Caco-2 (cell line): ENCODE measurements around the gene CDH1. TPM values are rescaled to one million over a fixed set of nuclear protein-coding genes. Genes with fewer than 3 reads are reported as not detected.

ENCODE experiments used
- BruUV-seq: library from RNA; stranded (reverse); fragments of 400-500 nt; replicated peaks from 2 replicates; lab custom pipeline; 2021; lab: Mats Ljungman, UMichigan
- CTCF ChIA-PET: fragments of 300-600 bp; sonication (Branson Sonifier 250); formaldehyde crosslinking; loops from one replicate; lab custom pipeline; 2022; ENCODE audit warnings: antibody characterized with exemption; lab: Charles Lee
- POLR2A ChIA-PET: fragments of 300-600 bp; sonication (Branson Sonifier 250); formaldehyde crosslinking; loops from one replicate; lab custom pipeline; 2022; ENCODE audit warnings: antibody characterized with exemption; lab: Charles Lee
- DNase-seq, 2 experiments: peaks; one replicate each; pipeline versions ENCODE4 v3.0.0 to v3.0.0-alpha.2; 2020 to 2022
- H3K27me3 ChIP-seq: replicated peaks from 2 replicates; pipeline ENCODE4 v1.6.0; 2011; ENCODE audit warnings: low read length; ENCODE audit not compliant: control insufficient read depth, insufficient read depth
- H3K36me3 ChIP-seq: 2 replicates; pipeline ENCODE4 v1.5.1; 2011; ENCODE audit warnings: low read length; ENCODE audit not compliant: control insufficient read depth, insufficient read depth
- H3K4me1 ChIP-seq: fragments of 250-450 bp; sonication (Bioruptor Pico); 2 replicates; pipeline ENCODE4 v1.5.1; 2020; ENCODE audit warnings: mild to moderate bottlenecking
- H3K4me3 ChIP-seq: 2 replicates; pipeline ENCODE4 v1.5.1; 2011; ENCODE audit warnings: low read depth, mild to moderate bottlenecking, control low read depth, low read length
- H3K9me3 ChIP-seq: fragments of 250-450 bp; sonication (Bioruptor Pico); 2 replicates; pipeline ENCODE4 v1.5.1; 2020; ENCODE audit warnings: mild to moderate bottlenecking, moderate library complexity
- H3K27ac Mint-ChIP-seq: one replicate; pipeline ENCODE4 v1.8.0; 2022; ENCODE audit warnings: mixed read lengths; ENCODE audit not compliant: unreplicated experiment
- H3K27me3 Mint-ChIP-seq: one replicate; pipeline ENCODE4 v1.8.0; 2022; ENCODE audit warnings: mixed read lengths; ENCODE audit not compliant: insufficient read depth, unreplicated experiment
- H3K36me3 Mint-ChIP-seq: one replicate; pipeline ENCODE4 v1.8.0; 2022; ENCODE audit warnings: mild to moderate bottlenecking, mixed read lengths; ENCODE audit not compliant: insufficient read depth, unreplicated experiment
- H3K4me1 Mint-ChIP-seq: one replicate; pipeline ENCODE4 v1.8.0; 2022; ENCODE audit warnings: low read depth, mixed read lengths; ENCODE audit not compliant: unreplicated experiment
- H3K4me3 Mint-ChIP-seq: one replicate; pipeline ENCODE4 v1.8.0; 2022; ENCODE audit warnings: mild to moderate bottlenecking, moderate library complexity, mixed read lengths; ENCODE audit not compliant: unreplicated experiment
- H3K9me3 Mint-ChIP-seq: one replicate; pipeline ENCODE4 v1.8.0; 2022; ENCODE audit warnings: mixed read lengths; ENCODE audit not compliant: unreplicated experiment
- intact Hi-C: fragments of 100-400 bp; cut with micrococcal nuclease; formaldehyde crosslinking; loops from one replicate; pipeline ENCODE4 v1.10.0; 2022; ENCODE audit not compliant: unreplicated experiment
- total RNA-seq: library from RNA; stranded (reverse); gene quantifications from 2 replicates; pipeline ENCODE4 v1.2.3, GENCODE V29; 2022
- TF ChIP-seq, protein P1 (sequence below), 2 experiments: fragments of 200-600 bp in 1 of 2; IDR thresholded peaks; 1 replicate in 1 of 2; 2 replicates in 1 of 2; pipeline versions ENCODE4 v1.5.1 to v1.8.0; 2011 to 2022; ENCODE audit warnings: antibody characterized with exemption in 1 of 2, control low read depth in 1 of 2, inconsistent platforms in 1 of 2, low read depth in 1 of 2, low read length in 1 of 2, mild to moderate bottlenecking in 1 of 2, moderate library complexity in 1 of 2; ENCODE audit not compliant: insufficient read depth in 1 of 2, severe bottlenecking in 1 of 2, unreplicated experiment in 1 of 2

CDH1 gene
- total RNA-seq, 1 experiment from 2014 or later = 783 TPM

DNA sequence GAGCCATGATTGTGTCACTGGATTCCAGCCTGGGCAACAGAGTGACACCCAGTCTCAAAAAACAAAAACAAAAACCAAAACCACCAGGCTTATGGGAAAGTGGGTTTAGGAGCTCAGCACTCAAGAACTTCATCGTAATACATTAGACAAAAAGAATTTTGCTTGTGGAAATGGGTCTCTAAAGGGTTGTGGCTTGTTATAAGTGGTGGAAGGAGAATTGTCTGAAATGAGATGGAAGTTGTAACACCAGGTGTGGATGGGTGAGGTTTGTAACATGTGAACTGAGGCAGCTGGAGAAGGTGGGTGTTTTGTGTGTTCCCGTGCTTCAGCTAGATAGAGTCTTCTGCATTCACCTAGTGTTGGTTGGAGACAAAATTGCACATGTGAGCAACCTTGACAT is 35.8 kb downstream of the CDH1 start:
- intact Hi-C loops = no loop called here
- ChIA-PET CTCF (no interaction called here), POLR2A (no interaction called here)
- Histone ChIP-seq H3K4me3 (no peak overlapping the region), H3K4me1 (peaks cover 11% of the 10 kb centered on the region), H3K9me3 (no peaks in the 10 kb centered on the region), H3K36me3 (peaks cover 3% of the 10 kb centered on the region), H3K27me3 (no peaks in the 10 kb centered on the region)
- TF ChIP-seq, protein P1, sequence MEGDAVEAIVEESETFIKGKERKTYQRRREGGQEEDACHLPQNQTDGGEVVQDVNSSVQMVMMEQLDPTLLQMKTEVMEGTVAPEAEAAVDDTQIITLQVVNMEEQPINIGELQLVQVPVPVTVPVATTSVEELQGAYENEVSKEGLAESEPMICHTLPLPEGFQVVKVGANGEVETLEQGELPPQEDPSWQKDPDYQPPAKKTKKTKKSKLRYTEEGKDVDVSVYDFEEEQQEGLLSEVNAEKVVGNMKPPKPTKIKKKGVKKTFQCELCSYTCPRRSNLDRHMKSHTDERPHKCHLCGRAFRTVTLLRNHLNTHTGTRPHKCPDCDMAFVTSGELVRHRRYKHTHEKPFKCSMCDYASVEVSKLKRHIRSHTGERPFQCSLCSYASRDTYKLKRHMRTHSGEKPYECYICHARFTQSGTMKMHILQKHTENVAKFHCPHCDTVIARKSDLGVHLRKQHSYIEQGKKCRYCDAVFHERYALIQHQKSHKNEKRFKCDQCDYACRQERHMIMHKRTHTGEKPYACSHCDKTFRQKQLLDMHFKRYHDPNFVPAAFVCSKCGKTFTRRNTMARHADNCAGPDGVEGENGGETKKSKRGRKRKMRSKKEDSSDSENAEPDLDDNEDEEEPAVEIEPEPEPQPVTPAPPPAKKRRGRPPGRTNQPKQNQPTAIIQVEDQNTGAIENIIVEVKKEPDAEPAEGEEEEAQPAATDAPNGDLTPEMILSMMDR (IDR thresholded peaks at IDR 0.05; ENCODE audit: insufficient read depth in 1 of 2, low read depth in 1 of 2, low read length in 1 of 2, severe bottlenecking in 1 of 2, unreplicated experiment in 1 of 2) = no peak
- Mint-ChIP-seq H3K27me3 (no peaks in the 10 kb centered on the region), H3K4me3 (no peak overlapping the region), H3K9me3 (no peaks in the 10 kb centered on the region), H3K36me3 (peaks cover 86% of the 10 kb centered on the region), H3K27ac (no peak overlapping the region), H3K4me1 (peaks cover 24% of the 10 kb centered on the region)
- BruUV-seq = no TSS peak
- no peak for DNase-seq

DNA sequence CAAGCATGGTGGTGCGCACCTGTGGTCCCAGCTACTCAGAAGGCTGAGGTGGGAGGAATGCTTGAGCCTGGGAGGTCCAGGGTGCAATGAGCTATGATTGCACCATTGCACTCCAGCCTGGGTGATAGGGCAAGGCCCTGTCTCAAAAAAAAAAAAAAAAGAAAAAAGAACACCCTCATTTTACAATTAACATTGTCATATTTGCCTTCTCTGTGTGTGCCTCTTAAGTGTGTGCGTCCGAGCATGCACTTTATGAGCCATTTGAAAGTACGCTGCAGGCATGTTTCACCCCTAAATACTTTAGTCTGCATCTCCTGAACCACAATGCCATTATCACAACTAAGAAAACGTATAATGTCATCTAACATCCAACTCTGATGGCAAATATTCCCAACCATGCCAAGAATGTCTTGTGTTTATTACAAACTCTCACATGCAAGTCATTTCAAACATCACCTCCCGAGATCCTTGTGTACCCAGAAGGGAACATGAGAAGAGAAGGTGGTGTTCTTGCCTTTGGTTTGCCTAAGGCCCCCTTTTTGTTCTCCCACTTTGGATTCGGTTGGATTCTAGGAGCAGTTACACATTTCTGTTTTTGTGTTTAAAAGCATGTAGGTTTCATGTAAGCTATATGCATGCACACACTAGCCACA is 38.0 kb downstream of the CDH1 start:
- no peak for DNase-seq
- Histone ChIP-seq H3K27me3 (no peaks in the 10 kb centered on the region), H3K36me3 (peaks cover 8% of the 10 kb centered on the region), H3K4me3 (no peak overlapping the region), H3K4me1 (peaks cover 26% of the 10 kb centered on the region), H3K9me3 (no peaks in the 10 kb centered on the region)
- no TSS peak for BruUV-seq
- peaks cover 88% of the 10 kb centered on the region for H3K36me3 Mint-ChIP-seq
- H3K27ac Mint-ChIP-seq = peak overlapping the region; percentile 32
- H3K9me3 Mint-ChIP-seq = no peaks in the 10 kb centered on the region
- no peaks in the 10 kb centered on the region for H3K27me3 Mint-ChIP-seq
- intact Hi-C loops = no loop called here
- ChIA-PET POLR2A (no interaction called here), CTCF (no interaction called here)
- TF ChIP-seq, protein P1 (IDR thresholded peaks at IDR 0.05; ENCODE audit: insufficient read depth in 1 of 2, low read depth in 1 of 2, low read length in 1 of 2, severe bottlenecking in 1 of 2, unreplicated experiment in 1 of 2) = no peak
- no peak overlapping the region for H3K4me3 Mint-ChIP-seq
- peaks cover 36% of the 10 kb centered on the region for H3K4me1 Mint-ChIP-seq

DNA sequence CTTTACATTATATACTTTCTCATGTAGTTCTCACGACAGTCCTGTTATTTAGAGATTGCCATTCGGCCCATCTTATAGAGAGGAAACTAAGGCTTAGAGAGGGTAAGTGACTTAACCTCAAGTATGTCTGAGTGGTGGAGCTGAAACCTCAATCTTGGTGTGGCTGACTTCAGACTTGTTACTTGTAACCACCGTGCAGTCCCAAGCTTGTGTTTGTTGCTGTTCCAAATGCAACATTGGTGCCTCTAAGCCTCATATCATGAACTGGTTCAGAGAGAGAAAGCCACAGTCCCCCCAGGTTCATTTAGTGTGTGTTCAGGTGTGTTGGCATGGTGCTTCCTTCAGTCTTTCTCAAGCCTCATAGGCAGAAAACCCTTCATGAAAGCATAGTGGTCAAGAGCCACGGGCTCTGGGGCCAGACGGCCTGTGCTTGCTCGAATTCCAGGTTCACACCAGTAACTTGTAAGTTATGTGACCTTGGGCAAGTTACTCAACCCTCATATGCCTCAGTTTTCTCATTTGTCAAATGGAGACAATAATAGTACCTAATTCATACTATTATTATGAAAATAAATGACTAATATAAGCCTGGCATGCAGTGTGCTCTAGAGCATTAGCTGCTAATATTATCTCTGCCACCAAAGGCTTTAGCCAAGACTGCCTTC is 39.9 kb downstream of the CDH1 start:
- no peak for DNase-seq
- Mint-ChIP-seq H3K27ac (no peak overlapping the region), H3K9me3 (no peaks in the 10 kb centered on the region), H3K4me3 (no peak overlapping the region), H3K4me1 (peaks cover 37% of the 10 kb centered on the region), H3K27me3 (no peaks in the 10 kb centered on the region), H3K36me3 (peaks cover 88% of the 10 kb centered on the region)
- no peaks in the 10 kb centered on the region for H3K27me3 ChIP-seq
- no TSS peak for BruUV-seq
- CTCF ChIA-PET = no interaction called here
- H3K4me1 ChIP-seq = peaks cover 26% of the 10 kb centered on the region
- H3K36me3 ChIP-seq = peaks cover 9% of the 10 kb centered on the region
- TF ChIP-seq, protein P1 (IDR thresholded peaks at IDR 0.05; ENCODE audit: insufficient read depth in 1 of 2, low read depth in 1 of 2, low read length in 1 of 2, severe bottlenecking in 1 of 2, unreplicated experiment in 1 of 2) = no peak
- no peak overlapping the region for H3K4me3 ChIP-seq
- intact Hi-C loops = no loop called here
- H3K9me3 ChIP-seq = no peaks in the 10 kb centered on the region
- POLR2A ChIA-PET = interaction anchor here (0.6 to 1.0 kb wide), 3 partner anchors 9 to 44 kb away, joined by 3 to 8 read pairs (median 5); partner anchors contain the start of gene CDH1
